ENCODE results near the gene ADGRB3. TPM values are rescaled to one million over a fixed set of nuclear protein-coding genes. Genes with fewer than 3 reads are reported as not detected.
"Not testable (repeated sequence)": the region's sequence is repeated elsewhere in the genome, so short reads cannot be mapped to it uniquely, and the experiment has no call there.

The ADGRB3 gene
- polyA plus RNA-seq, 1 donor, result 0.70 TPM

DNA sequence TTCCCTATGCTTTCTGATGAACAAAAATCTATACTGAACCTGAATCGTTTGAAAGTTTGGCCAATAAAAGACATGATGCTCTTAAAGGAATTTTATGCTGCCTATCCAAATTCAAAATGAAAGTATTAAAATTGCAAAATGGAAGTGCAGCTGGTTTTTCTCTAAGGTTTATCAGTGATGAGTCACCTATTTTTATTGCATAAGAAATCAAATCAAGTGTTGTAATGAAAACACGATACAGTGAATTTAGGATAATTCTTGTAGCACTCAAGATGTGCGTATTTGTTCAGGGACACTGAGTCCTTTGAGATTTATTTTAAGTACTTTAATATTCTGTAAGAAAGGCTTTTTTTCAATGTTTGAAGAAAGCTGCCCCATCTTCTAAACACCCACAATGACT is 409.5 kb downstream of the ADGRB3 start:
- DNase-seq, result no peak

DNA sequence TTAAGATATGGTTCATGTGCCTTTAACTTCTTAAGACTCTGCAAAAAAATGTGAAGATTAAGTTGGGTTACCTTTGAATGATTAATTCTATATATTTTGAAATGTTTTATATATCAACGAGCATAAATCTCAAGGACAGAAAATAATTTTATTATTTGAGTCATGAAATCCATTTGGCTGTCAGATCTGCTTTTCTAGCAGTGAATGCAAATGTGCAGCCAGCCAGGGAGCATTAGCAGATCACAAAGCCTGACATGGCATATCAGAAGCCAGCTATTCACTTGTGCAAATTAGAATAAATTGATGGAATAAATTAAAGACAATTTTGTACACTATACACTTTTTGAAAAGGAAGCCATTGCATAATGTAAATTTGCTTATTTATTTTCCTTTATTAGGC is 424.3 kb downstream of the ADGRB3 start:
- DNase-seq, result no peak

DNA sequence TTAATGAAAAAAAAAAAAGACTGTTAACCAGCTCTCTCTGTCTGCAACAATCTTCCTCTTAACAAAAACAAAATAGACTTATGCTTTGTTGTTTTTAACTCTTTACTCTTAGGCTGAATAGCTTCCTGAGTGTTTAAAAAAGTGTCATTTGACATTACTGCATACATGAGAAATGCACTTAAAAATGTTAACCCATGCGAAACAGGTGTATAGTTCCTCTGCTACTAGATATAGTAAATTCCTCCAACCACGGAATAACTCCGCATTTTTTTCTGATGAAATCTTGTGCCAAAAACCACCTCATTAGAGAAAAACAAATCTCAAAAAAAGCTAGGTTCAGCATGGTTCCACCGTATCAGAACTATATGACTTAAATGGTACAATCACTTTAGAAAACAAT is 426.0 kb downstream of the ADGRB3 start:
- no peak for DNase-seq

DNA sequence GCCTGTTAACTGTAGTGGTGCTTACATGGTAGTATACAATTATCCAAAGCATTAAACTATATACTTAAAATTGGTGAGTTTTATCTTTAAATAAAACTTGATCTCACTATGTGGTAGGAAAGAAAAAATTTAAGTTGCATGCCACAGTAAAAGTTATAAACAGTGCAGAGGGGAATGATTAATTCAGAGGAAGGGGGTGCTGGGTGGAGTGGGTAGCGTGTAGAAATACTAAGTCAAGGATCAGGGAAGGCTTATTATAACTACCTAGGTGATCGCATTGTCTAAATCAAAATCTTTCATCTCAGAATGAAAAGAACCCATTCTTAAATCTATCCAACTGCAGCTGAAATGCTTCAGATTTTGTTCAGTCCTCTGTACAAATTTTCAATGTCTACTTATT is 428.3 kb downstream of the ADGRB3 start:
- no peak for DNase-seq

DNA sequence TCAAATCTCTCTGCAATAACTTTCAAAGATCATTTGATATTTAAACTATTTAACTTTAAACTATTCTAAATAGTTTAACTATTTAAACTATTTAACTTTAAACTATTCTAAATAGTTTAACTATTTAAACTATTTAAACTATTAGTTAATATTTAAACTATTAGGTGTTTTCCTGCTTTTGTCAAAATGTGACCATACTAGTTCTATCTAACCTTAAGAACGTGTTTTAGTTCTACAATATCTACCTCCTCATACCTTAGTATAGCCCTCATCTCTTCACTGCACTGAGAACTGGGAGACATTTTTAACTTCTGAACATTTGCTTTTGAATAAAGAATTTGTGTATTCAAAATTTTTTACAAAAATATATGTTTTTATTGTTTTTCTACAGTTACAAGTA is 429.1 kb downstream of the ADGRB3 start:
- DNase-seq, result no peak

DNA sequence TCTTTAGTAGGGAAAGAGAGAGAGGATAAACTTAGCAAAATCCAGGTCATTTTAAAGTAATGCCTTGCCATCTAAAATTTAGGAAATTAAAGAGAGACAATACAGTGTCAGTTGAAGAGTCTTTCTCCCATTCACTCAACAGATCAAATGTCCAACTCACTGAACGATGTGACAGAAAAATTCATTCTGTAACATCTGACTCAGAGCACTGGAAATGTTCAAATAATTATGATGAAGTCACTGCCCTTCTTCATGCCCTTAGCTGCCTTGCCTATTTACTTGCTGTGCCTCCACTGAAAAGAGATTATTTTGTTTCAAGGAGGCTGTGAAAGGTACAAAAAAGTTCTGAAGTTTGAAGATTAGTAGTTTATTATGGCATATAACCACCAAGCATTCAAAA is 434.8 kb downstream of the ADGRB3 start:
- DNase-seq, result no peak

DNA sequence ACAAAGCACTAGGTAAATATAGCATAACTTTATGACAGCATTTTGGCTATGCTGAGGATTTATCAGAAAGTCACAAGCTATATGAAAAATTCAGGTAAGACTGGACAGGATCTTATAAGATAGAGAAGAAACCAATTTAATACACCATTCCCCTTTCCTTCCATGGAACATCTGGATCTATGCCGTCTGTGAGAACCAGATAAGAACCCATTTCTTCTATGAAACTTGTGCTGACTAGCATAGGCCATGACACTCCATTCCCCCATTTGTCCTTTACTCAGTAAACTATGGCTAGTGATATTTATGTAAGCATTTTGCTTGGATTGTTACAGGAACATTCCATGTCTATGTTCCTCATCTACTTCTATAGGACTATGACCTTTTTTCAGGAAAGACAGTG is 437.7 kb downstream of the ADGRB3 start:
- DNase-seq, result no peak

- no peak for DNase-seq
These were observed 449.8 kb downstream of the ADGRB3 start for GRCh38 chr6:69084746-69085335.

- DNase-seq, result no peak
These were observed 451.6 kb downstream of the ADGRB3 start for GRCh38 chr6:69086689-69087088.

DNA sequence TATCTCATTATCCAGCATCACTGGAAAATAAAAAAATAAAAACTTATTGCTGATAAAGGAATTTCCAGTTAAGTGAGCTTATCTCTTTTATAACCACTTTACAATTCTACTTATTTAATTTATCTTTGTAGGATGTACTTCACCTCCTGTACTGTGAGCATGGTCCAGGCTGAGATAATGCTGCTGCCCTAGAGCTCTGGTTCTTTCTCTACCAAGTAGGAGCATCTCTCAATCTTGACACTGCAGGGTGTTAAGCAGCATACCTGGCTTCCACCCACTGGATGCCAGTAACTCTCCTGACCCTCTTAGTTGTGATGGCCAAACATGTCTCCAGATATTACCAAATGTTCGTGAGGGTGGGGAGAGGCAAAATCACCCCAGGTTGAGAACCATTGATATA is 454.5 kb downstream of the ADGRB3 start:
- no peak for DNase-seq

DNA sequence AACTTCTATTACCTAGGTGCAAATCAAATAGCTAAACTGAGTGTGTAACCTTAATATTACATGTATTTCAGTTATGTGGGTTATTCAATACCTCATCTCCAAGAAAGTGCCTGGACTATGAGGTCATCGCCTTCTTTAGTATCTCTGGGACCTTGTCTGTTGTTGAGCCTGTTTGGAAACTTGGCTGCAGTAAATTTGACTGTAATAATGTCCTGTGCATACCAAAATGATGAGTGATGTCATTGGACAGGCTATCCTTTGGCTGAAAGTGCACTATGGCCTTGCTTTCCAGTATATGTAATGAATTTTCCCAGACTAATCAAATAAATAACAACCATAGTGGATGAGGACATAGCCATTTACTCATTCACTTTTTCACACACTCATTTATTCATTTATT is 455.1 kb downstream of the ADGRB3 start:
- DNase-seq, result peak; percentile 39

DNA sequence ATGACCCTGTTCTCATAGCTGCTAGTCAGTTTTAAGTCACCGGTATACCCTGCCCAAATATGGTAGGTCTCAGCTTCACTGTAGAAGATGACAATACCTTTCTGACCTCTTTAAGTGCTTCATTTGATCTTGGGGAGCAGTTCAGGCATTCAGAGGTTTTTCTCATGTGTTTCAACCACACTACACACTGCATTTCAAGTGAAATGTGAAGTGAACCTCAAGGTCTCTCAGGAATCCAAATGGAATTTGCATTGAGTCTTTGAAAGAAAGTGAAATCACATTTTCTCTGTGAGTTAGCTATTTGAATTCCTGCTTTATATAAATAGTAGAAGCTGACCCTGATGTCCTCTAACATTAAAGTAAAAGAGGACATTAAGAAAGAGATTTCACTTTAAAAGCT is 461.6 kb downstream of the ADGRB3 start:
- DNase-seq, result no peak

- no peak for DNase-seq
These were observed 462.9 kb downstream of the ADGRB3 start for GRCh38 chr6:69097948-69098347.

DNA sequence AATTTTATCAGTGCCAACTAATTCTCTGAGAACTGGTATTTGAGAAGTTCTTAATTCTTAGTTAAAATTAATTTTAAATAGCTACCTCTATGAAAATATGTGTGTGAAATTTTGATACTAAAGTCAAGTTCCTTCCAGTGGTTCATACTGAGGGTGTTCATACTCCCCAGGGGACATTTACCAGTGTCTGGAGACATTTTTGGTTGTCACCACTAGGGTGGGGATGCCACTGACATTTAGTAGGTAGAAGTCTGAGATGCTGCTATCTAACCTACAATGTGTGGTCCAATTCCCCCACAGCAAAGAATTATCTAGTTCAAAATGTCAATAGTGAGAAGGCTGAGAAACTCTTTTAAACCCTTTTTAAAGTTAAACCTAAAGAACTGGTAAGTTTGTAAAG is 463.8 kb downstream of the ADGRB3 start:
- DNase-seq, result no peak

DNA sequence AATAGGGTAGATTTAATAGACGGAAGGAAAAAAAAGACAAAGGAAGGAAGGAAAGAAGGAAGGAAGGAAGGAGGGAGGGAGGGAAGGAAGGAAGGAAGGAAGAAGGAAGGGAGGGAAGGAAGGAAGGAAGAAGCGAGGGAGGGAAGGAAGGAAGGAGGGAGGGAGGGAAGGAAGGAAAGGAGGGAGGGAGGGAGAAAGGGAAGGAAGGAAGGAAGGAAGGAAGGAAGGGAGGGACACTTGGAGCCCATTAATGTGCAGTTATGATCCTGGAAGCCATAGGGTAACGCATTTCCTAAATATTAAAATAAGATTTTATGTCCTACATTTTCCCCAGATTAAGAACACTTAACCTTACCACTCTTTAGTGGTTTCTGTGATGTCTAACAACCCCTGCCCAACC is 465.7 kb downstream of the ADGRB3 start:
- no peak for DNase-seq

DNA sequence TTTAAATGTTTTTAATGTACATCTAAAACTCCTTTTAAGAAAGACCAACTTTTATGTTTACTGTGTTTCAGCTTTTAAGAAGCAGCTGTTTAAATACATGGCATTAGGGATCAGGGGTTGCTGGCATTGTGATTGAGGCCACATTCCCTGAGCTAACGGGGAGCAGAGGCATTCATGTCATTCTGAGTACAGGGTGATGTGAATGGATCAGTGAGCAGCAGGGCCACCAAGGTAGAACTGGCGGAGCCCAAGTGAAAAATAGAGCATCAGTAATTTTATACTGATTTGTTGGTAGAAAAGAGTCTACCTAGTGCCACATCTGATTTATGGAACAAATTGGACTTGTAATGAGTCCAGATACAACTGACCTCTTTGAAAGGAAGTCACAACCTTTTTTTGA is 467.3 kb downstream of the ADGRB3 start:
- DNase-seq, result no peak

- no peak for DNase-seq
These were observed 470.2 kb downstream of the ADGRB3 start for GRCh38 chr6:69105288-69105687.

GRCh38 chr6:69106511-69106910 is 471.4 kb downstream of the ADGRB3 start:
- no peak for DNase-seq

DNA sequence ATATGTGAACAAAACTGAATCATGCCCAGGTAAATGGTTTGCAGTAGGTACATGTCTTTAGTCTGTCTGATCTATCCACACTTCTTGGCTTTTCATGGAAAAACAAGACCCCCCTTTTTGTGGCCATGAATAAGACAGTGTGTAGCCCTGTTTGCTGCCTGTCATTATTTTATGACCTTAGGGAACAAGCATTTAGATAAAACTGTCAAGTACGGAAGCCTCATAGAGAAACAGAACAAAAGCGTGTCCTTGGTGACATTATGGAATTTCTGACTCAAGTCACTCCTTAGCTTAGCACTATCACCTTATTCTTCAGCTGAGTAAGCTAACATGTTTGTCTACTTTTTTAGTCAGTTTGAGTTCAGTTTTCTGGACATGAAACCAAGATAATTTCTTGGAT is 476.2 kb downstream of the ADGRB3 start:
- DNase-seq, result no peak

GRCh38 chr6:69116658-69117057 is 481.6 kb downstream of the ADGRB3 start:
- no peak for DNase-seq

GRCh38 chr6:69121461-69122406 is 486.7 kb downstream of the ADGRB3 start:
- not testable (repeated sequence) for DNase-seq

GRCh38 chr6:69122407-69122773 is 487.3 kb downstream of the ADGRB3 start:
- no peak for DNase-seq

DNA sequence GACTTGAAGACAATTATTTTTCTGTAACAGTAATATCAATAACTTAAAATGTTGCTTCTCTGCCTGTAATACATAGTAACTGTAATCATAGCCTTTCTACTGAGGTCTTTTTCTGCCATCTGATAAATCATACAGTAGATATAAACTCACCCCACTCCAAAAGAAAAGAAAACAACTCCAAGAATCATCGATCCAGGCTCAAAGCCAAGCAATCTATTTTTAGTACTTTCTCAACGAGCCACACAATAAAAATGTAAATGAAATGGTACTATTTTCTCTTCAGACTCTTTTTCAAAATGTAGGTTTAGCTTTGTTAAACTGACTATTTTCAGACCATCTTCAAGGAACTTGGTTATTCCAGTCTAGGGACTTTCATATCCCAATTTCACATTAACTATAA is 493.3 kb downstream of the ADGRB3 start:
- DNase-seq, result no peak

DNA sequence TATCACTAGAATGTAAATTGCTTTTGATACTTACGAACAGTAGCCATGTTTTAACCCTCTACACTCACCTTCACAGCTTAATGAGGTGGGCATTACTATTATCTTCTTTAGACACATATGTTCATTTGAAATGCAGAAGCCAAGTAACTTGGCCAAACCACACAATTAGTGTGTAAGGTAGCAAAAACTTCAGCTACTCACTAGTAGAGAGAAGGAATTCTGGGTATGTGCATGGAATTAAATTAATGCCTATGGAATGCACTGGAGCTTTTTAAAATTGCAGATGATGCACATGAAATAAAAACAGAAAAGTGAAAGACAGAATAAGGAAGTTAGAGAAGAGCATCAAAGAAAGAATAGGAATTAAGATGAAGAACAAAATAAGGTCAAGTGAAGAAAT is 494.0 kb downstream of the ADGRB3 start:
- no peak for DNase-seq
